Calu3 (cell line): Measurements from ENCODE around the gene PPARA. TPM values are rescaled to one million over a fixed set of nuclear protein-coding genes. Genes with fewer than 3 reads are reported as not detected.
"Not testable (repeated sequence)": the region's sequence is repeated elsewhere in the genome, so short reads cannot be mapped to it uniquely, and the experiment has no call there.

Experiments used
- BruUV-seq: library from RNA; stranded (reverse); fragments of 400-500 nt; replicated peaks from 2 replicates; lab custom pipeline; 2021; lab: Mats Ljungman, UMichigan
- CTCF ChIA-PET: fragments of 300-600 bp; sonication (Branson Sonifier 250); formaldehyde crosslinking; loops from one replicate; lab custom pipeline; 2022; ENCODE audit warnings: antibody characterized with exemption; lab: Charles Lee
- DNase-seq: peaks from one replicate; pipeline ENCODE4 v3.0.0; 2022
- H3K27ac Mint-ChIP-seq: one replicate; pipeline ENCODE4 v1.8.0; 2022; ENCODE audit warnings: mixed read lengths; ENCODE audit not compliant: unreplicated experiment
- H3K27me3 Mint-ChIP-seq: one replicate; pipeline ENCODE4 v1.8.0; 2022; ENCODE audit warnings: mixed read lengths; ENCODE audit not compliant: unreplicated experiment
- H3K36me3 Mint-ChIP-seq: one replicate; pipeline ENCODE4 v1.8.0; 2022; ENCODE audit warnings: mild to moderate bottlenecking, moderate library complexity, mixed read lengths; ENCODE audit not compliant: insufficient read depth, unreplicated experiment
- H3K4me1 Mint-ChIP-seq: one replicate; pipeline ENCODE4 v1.8.0; 2022; ENCODE audit warnings: mild to moderate bottlenecking, low read depth, mixed read lengths; ENCODE audit not compliant: unreplicated experiment
- H3K4me3 Mint-ChIP-seq: one replicate; pipeline ENCODE4 v1.8.0; 2022; ENCODE audit warnings: mild to moderate bottlenecking, low read depth, moderate library complexity, mixed read lengths; ENCODE audit not compliant: unreplicated experiment
- H3K9me3 Mint-ChIP-seq: one replicate; pipeline ENCODE4 v1.8.0; 2022; ENCODE audit warnings: low read depth, mixed read lengths; ENCODE audit not compliant: unreplicated experiment
- intact Hi-C: fragments of 100-400 bp; cut with micrococcal nuclease; formaldehyde crosslinking; loops from one replicate; pipeline ENCODE4 v1.10.0; 2022; ENCODE audit not compliant: unreplicated experiment
- total RNA-seq: library from RNA; stranded (reverse); gene quantifications from 2 replicates; pipeline ENCODE4 v1.2.3, GENCODE V29; 2022
- TF ChIP-seq, protein P1 (sequence below): fragments of 200-600 bp; IDR thresholded peaks from one replicate; pipeline ENCODE4 v1.8.0; 2022; ENCODE audit warnings: antibody characterized with exemption; ENCODE audit not compliant: unreplicated experiment

PPARA gene
- total RNA-seq, 1 experiment from 2014 or later: 22.7 TPM

DNA sequence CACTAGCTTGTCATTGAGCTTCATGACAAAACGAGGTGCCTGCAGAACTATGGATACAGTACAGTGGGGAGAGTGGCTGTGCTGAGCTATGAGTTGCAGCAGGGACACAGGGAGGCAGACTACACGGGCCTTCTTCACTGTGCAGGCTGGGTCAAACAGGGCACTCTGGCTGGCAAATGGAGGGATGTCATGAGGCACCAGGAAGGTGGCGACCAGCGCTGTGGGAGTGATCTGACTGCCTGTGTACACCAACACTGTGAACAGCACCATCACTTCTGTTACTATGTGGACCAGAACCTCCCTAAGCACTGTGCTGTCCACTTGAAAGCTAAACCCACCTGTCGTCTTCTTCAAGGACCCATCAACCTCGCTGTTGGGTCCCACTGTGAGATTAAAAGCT lies 109.7 kb downstream of the PPARA start:
- Mint-ChIP-seq H3K9me3 (peaks cover 2% of the 10 kb centered on the region), H3K4me3 (no peak overlapping the region), H3K27me3 (peaks cover 25% of the 10 kb centered on the region), H3K4me1 (no peaks in the 10 kb centered on the region), H3K27ac (no peak overlapping the region), H3K36me3 (no peaks in the 10 kb centered on the region)
- intact Hi-C loops: loop anchor here (10.0 kb wide), 1 partner anchor 105 kb away; the partner anchor contains the start of gene PPARA
- CTCF ChIA-PET: no interaction called here
- no TSS peak for BruUV-seq
- TF ChIP-seq, protein P1, sequence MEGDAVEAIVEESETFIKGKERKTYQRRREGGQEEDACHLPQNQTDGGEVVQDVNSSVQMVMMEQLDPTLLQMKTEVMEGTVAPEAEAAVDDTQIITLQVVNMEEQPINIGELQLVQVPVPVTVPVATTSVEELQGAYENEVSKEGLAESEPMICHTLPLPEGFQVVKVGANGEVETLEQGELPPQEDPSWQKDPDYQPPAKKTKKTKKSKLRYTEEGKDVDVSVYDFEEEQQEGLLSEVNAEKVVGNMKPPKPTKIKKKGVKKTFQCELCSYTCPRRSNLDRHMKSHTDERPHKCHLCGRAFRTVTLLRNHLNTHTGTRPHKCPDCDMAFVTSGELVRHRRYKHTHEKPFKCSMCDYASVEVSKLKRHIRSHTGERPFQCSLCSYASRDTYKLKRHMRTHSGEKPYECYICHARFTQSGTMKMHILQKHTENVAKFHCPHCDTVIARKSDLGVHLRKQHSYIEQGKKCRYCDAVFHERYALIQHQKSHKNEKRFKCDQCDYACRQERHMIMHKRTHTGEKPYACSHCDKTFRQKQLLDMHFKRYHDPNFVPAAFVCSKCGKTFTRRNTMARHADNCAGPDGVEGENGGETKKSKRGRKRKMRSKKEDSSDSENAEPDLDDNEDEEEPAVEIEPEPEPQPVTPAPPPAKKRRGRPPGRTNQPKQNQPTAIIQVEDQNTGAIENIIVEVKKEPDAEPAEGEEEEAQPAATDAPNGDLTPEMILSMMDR: no peak
- no peak for DNase-seq

DNA sequence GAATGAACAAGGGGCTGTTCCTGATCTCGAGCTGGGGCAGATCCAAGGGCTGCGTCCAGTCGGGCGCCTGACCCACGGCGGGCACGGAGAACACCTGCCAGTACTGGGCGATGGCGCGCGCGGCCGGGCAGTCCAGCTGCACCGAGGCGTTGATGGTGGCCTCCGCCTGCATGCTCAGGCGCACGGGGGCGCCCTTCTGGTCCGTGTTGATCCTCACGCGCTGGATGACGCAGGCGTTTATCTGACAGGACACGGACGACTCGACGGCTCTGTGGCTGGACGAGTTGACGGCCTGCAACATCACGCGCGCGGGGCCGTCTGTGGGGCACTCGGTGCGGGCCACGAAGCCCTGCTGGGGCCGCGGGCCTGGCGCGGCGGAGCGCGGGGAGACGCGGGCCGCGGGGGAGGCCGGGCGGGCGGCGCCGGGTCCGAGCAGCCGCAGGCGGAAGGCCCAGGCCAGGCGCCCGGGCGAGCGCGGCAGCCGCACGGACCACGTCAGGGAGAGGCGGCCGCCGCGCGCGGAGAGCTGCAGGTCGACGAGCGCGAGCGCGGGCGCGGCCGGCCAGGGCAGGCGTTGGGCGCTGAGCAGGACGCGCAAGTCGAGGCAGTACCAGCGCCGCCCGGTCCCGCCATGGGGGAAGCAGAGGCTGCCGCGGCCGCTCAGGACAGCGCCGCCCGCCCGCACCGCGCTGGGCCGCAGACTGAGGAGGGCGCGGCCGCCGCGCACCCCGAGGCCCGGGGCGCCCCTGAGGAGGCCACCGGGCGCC lies 112.3 kb downstream of the PPARA start:
- TF ChIP-seq, protein P1: no peak
- no TSS peak for BruUV-seq
- intact Hi-C loops: loop anchor here (10.0 kb wide), 1 partner anchor 108 kb away; the partner anchor contains the start of gene PPARA
- CTCF ChIA-PET: no interaction called here
- Mint-ChIP-seq H3K27me3 (peaks cover 25% of the 10 kb centered on the region), H3K36me3 (peaks cover 7% of the 10 kb centered on the region), H3K9me3 (peaks cover 5% of the 10 kb centered on the region), H3K4me3 (no peak overlapping the region), H3K4me1 (peaks cover 8% of the 10 kb centered on the region), H3K27ac (no peak overlapping the region)
- no peak for DNase-seq

- H3K27ac Mint-ChIP-seq: no peak within 1 kb of the TSS
- CTCF ChIA-PET: no interaction called here
- H3K4me3 Mint-ChIP-seq: no peak within 1 kb of the TSS
- no TSS peak for BruUV-seq
- intact Hi-C loops: loop anchor here (10.0 kb wide), 1 partner anchor 108 kb away; the partner anchor contains the start of gene PPARA
- H3K27me3 Mint-ChIP-seq: peaks cover 25% of the 10 kb centered on the region
- peaks cover 12% of the 10 kb centered on the region for H3K36me3 Mint-ChIP-seq
- peaks cover 5% of the 10 kb centered on the region for H3K9me3 Mint-ChIP-seq
- H3K4me1 Mint-ChIP-seq: peaks cover 12% of the 10 kb centered on the region
- no peak for DNase-seq
- TF ChIP-seq, protein P1: no peak
Measured at GRCh38 chr22:46263216-46263590, 112.9 kb downstream of the PPARA start, which contains the start of gene PKDREJ. TSS of gene PKDREJ (minus strand) at chr22:46263343. CDS start at chr22:46263322, 21 bp downstream.

- H3K27ac Mint-ChIP-seq, CTCF ChIA-PET, H3K4me3 Mint-ChIP-seq, H3K9me3 Mint-ChIP-seq, DNase-seq, BruUV-seq: not testable (repeated sequence)
- Mint-ChIP-seq H3K4me1 (peaks cover 18% of the 10 kb centered on the region), H3K36me3 (peaks cover 17% of the 10 kb centered on the region), H3K27me3 (peaks cover 25% of the 10 kb centered on the region)
- intact Hi-C loops: loop anchor here (10.0 kb wide), 1 partner anchor 110 kb away; the partner anchor contains the start of gene PPARA
Measured at GRCh38 chr22:46264520-46264919, 114.2 kb downstream of the PPARA start.

- not testable (repeated sequence) for DNase-seq
- intact Hi-C loops: loop anchor here (10.0 kb wide), 1 partner anchor 111 kb away; the partner anchor contains the start of gene PPARA
Measured at GRCh38 chr22:46265627-46266026, 115.3 kb downstream of the PPARA start.

More at GRCh38 chr22:46265627-46266026, 115.3 kb downstream of the PPARA start:
- BruUV-seq, H3K27ac Mint-ChIP-seq, CTCF ChIA-PET, H3K9me3 Mint-ChIP-seq, H3K4me3 Mint-ChIP-seq: not testable (repeated sequence)
- Mint-ChIP-seq H3K4me1 (peaks cover 23% of the 10 kb centered on the region), H3K36me3 (peaks cover 21% of the 10 kb centered on the region), H3K27me3 (peaks cover 15% of the 10 kb centered on the region)
